Gastrocnemius medialis (tissue), 4 donors: ENCODE data around the gene SLTM.
"Not testable (repeated sequence)": the region's sequence is repeated elsewhere in the genome, so short reads cannot be mapped to it uniquely, and the experiment has no call there.

ENCODE experiments used
- CTCF ChIP-seq, 5 experiments: fragments of 450-650 bp in 3 of 5; fragments of 200-600 bp in 2 of 5; sonication (generic) in 2 of 5; IDR thresholded peaks in 4 of 5; conservative IDR thresholded peaks in 1 of 5; 1 replicate in 4 of 5; 2 replicates in 1 of 5; pipeline ENCODE4 v1.5.1; 2016 to 2019; ENCODE audit warnings: antibody characterized with exemption in 5 of 5, mild to moderate bottlenecking in 3 of 5, moderate library complexity in 3 of 5
- POLR2A ChIP-seq, 2 donors: fragments of 450-650 bp; IDR thresholded peaks; one replicate each; pipeline ENCODE4 v1.6.1; 2017; ENCODE audit warnings: antibody characterized with exemption in 2 of 2, mild to moderate bottlenecking in 2 of 2, moderate library complexity in 2 of 2

GRCh38 chr15:58833681-58834426 is 99.6 kb downstream of the SLTM start:
- TF ChIP-seq CTCF (IDR thresholded peaks at IDR 0.05 in 4 of 5, conservative IDR thresholded peaks at IDR 0.05 in 1 of 5); POLR2A (IDR thresholded peaks at IDR 0.05): not testable (repeated sequence)
